Smooth muscle cell (in vitro differentiated cells): Measurements from ENCODE around the gene GNAO1. TPM values are rescaled to one million over a fixed set of nuclear protein-coding genes. Genes with fewer than 3 reads are reported as not detected.

Experiments
- DNase-seq: peaks from one replicate; lab custom pipeline; 2025; ENCODE audit not compliant: unreplicated experiment; lab: John Stamatoyannopoulos, UW
- H2AFZ ChIP-seq: fragments of 200-600 bp; sonication (generic); 2 replicates; pipeline ENCODE4 v1.6.0; 2016; ENCODE audit warnings: antibody characterized with exemption, low read depth, mild to moderate bottlenecking
- H3F3A ChIP-seq: fragments of 200-600 bp; sonication (generic); 2 replicates; pipeline ENCODE4 v1.6.0; 2017; ENCODE audit warnings: antibody characterized with exemption, low read depth
- H3K27ac ChIP-seq: fragments of 200-600 bp; sonication (generic); 2 replicates; pipeline ENCODE4 v1.5.1; 2016; ENCODE audit warnings: low read depth, mild to moderate bottlenecking
- H3K27me3 ChIP-seq: fragments of 200-600 bp; sonication (generic); 2 replicates; pipeline ENCODE4 v1.6.1; 2016; ENCODE audit warnings: low read depth, mild to moderate bottlenecking
- H3K36me3 ChIP-seq: fragments of 200-600 bp; sonication (generic); 2 replicates; pipeline ENCODE4 v1.5.1; 2016; ENCODE audit warnings: low read depth
- H3K4me1 ChIP-seq: fragments of 200-600 bp; sonication (generic); 2 replicates; pipeline ENCODE4 v1.5.1; 2016; ENCODE audit warnings: low read depth
- H3K4me2 ChIP-seq: fragments of 200-600 bp; sonication (generic); 2 replicates; pipeline ENCODE4 v1.6.0; 2016; ENCODE audit warnings: mild to moderate bottlenecking
- H3K4me3 ChIP-seq: fragments of 200-600 bp; sonication (generic); 2 replicates; pipeline ENCODE4 v1.5.1; 2016; ENCODE audit warnings: mild to moderate bottlenecking
- H3K79me2 ChIP-seq: fragments of 200-600 bp; sonication (generic); 2 replicates; pipeline ENCODE4 v1.6.0; 2016; ENCODE audit warnings: low read depth, mild to moderate bottlenecking
- H3K9ac ChIP-seq: fragments of 200-600 bp; sonication (generic); 2 replicates; pipeline ENCODE4 v1.6.0; 2016; ENCODE audit warnings: low read depth
- H3K9me3 ChIP-seq: fragments of 200-600 bp; sonication (generic); replicated peaks from 2 replicates; pipeline ENCODE4 v1.5.1; 2016; ENCODE audit warnings: low read depth
- H4K20me1 ChIP-seq: fragments of 200-600 bp; sonication (generic); 2 replicates; pipeline ENCODE4 v1.6.0; 2016; ENCODE audit warnings: low read depth
- WGBS: methylation state at CpG from one replicate; pipeline ENCODE4 v1.1.7; 2016; ENCODE audit warnings: low lambda C conversion rate; 5-methylcytosine and 5-hydroxymethylcytosine counted together
- polyA plus RNA-seq: library from polyadenylated mRNA; unstranded; fragments of >200 nt; fragmentation: Nextera tagmentation; extraction: Ambion mirVana; gene quantifications from 2 replicates; pipeline ENCODE4 v1.2.1, GENCODE V29; 2016
- total RNA-seq: library from RNA; depleted of rRNA; stranded (reverse); fragments of >200 nt; gene quantifications from 2 replicates; pipeline ENCODE4 v1.2.3, GENCODE V29; 2014
- TF ChIP-seq, protein P1 (sequence below): fragments of 200-600 bp; sonication (generic); IDR thresholded peaks from 2 replicates; pipeline ENCODE4 v1.5.1; 2017; ENCODE audit warnings: borderline replicate concordance, mild to moderate bottlenecking, antibody characterized with exemption; ENCODE audit not compliant: insufficient read depth, poor library complexity, severe bottlenecking

GNAO1 gene
- total and polyA plus RNA-seq, 2 experiments from 2014 or later, result 1.7 to 3.7 TPM

DNA sequence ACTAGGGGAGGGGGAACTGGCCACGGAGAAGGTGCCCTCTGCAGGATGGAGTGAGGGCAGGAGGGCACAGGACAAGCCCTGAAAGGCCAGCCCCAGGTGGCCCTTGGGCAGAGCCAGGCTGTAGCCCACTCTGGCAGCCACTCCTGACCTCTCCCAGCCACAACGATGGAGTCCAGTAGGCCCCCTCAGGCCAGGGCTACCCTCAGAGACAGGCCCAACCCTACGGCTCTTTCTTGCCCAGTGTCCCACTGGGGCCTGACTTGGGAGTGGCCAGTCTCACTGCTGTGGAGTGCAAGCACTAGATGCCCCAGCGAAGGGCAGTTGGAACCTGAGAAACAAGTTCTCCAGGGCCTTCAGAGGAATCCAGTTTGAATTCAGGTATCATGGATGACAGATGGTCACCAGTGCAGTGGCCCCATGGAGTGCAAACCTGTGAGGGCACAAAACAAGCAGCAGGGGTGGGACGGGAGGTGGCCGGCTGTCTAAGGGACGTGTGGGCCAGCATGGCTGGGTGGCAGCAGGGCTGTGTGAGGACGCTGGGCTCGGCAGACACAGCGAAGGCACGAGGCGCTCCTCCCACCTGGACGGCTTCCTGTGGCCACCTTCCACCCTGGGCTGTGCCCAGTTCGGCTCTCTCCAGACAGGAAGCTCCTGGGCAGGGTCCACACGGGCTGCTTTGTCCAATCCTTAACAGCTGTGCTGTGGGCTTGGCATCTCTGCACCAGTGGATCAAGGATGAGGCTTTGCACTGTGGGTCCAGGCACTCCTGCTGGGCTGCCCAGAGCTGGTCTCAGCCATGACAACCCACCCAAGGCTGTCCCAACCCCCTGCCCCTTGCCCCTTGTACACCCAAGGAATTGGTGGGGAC lies 162.0 kb downstream of the GNAO1 start:
- H2AFZ ChIP-seq, result no peak overlapping the region
- peaks cover 22% of the 10 kb centered on the region for H3K4me1 ChIP-seq
- DNase-seq, result no peak
- H4K20me1 ChIP-seq, result no peaks in the 10 kb centered on the region
- no peaks in the 10 kb centered on the region for H3K9me3 ChIP-seq
- H3F3A ChIP-seq, result peaks cover 6% of the 10 kb centered on the region
- no peaks in the 10 kb centered on the region for H3K36me3 ChIP-seq
- WGBS, result 89% methylated on average over 15 of the region's 15 CpGs
- H3K4me3 ChIP-seq, result no peak overlapping the region
- H3K79me2 ChIP-seq, result no peaks in the 10 kb centered on the region
- TF ChIP-seq, protein P1, sequence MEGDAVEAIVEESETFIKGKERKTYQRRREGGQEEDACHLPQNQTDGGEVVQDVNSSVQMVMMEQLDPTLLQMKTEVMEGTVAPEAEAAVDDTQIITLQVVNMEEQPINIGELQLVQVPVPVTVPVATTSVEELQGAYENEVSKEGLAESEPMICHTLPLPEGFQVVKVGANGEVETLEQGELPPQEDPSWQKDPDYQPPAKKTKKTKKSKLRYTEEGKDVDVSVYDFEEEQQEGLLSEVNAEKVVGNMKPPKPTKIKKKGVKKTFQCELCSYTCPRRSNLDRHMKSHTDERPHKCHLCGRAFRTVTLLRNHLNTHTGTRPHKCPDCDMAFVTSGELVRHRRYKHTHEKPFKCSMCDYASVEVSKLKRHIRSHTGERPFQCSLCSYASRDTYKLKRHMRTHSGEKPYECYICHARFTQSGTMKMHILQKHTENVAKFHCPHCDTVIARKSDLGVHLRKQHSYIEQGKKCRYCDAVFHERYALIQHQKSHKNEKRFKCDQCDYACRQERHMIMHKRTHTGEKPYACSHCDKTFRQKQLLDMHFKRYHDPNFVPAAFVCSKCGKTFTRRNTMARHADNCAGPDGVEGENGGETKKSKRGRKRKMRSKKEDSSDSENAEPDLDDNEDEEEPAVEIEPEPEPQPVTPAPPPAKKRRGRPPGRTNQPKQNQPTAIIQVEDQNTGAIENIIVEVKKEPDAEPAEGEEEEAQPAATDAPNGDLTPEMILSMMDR, result no peak
- H3K4me2 ChIP-seq, result no peak overlapping the region
- H3K27me3 ChIP-seq, result no peaks in the 10 kb centered on the region
- no peak overlapping the region for H3K27ac ChIP-seq
- no peak overlapping the region for H3K9ac ChIP-seq

DNA sequence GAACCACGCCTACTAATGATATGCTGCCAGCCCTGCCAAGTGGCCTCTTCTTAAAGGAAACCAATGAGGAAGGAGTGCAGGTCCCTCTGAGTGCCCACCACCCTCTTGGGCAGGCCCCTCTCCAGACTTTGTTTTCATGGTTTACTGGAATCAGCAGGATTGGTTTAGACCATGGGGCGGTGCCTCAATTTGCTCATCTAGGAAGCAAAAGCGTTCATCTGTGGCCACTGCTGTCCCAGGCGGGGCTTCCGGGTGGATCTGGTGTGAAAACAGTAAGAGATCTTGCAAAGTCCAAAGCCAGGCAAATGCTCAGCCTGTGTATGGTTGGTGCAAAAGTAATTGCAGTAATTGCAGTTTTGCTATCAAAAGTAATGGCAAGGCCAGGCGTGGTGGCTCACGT lies 162.7 kb downstream of the GNAO1 start:
- Histone ChIP-seq H3K4me3 (no peak overlapping the region), H3K4me1 (peaks cover 27% of the 10 kb centered on the region), H3K36me3 (no peaks in the 10 kb centered on the region), H3K79me2 (no peaks in the 10 kb centered on the region), H2AFZ (no peak overlapping the region), H3K4me2 (no peak overlapping the region), H3K27ac (no peak overlapping the region), H3K9me3 (no peaks in the 10 kb centered on the region), H3K27me3 (no peaks in the 10 kb centered on the region), H4K20me1 (no peaks in the 10 kb centered on the region), H3F3A (peaks cover 6% of the 10 kb centered on the region), H3K9ac (no peak overlapping the region)
- TF ChIP-seq, protein P1, result no peak
- DNase-seq, result no peak
- 93% methylated on average over 7 of the region's 7 CpGs for WGBS

DNA sequence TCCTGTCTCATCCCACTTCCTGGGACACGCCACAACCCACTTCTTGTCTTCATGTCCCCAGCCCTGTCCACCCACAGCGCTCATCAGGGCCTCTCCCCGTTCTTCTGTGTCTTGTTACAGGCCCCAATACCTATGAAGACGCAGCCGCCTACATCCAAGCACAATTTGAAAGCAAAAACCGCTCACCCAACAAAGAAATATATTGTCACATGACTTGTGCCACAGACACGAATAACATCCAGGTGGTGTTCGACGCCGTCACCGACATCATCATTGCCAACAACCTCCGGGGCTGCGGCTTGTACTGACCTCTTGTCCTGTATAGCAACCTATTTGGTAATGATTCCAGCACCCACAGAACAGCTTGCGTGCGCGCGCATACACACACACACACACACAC lies 163.5 kb downstream of the GNAO1 start:
- H3K27me3 ChIP-seq, result no peaks in the 10 kb centered on the region
- no peak for DNase-seq
- H3K36me3 ChIP-seq, result no peaks in the 10 kb centered on the region
- TF ChIP-seq, protein P1, result no peak
- peaks cover 27% of the 10 kb centered on the region for H3K4me1 ChIP-seq
- peaks cover 6% of the 10 kb centered on the region for H3F3A ChIP-seq
- H3K9ac ChIP-seq, result no peak overlapping the region
- WGBS, result 97% methylated on average over 17 of the region's 17 CpGs
- no peak overlapping the region for H3K4me3 ChIP-seq
- no peak overlapping the region for H3K4me2 ChIP-seq
- H3K9me3 ChIP-seq, result no peaks in the 10 kb centered on the region
- H4K20me1 ChIP-seq, result no peaks in the 10 kb centered on the region
- H3K27ac ChIP-seq, result no peak overlapping the region
- H2AFZ ChIP-seq, result no peak overlapping the region
- no peaks in the 10 kb centered on the region for H3K79me2 ChIP-seq

DNA sequence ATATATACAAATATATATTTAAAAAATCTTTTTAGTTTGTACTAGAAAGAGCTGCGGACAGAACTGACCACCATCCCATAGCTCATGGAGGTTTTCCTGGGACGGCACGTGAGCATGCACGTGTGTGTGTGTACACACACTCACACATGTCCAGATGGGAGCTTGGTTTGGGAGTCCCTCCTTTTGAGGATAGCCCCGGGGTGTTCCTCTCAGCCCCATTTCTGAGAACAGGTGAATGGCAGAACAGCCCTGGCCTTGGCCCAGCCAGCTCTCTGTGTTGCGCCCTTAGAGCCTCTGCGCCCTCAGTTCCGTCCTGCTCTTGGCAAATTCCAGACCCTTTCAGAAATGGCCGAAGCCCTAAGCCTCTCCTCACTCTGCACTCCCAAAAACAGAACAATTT lies 163.9 kb downstream of the GNAO1 start:
- Histone ChIP-seq H3K4me3 (no peak overlapping the region), H4K20me1 (no peaks in the 10 kb centered on the region), H3K4me1 (peaks cover 27% of the 10 kb centered on the region), H3K27ac (no peak overlapping the region), H3K9me3 (no peaks in the 10 kb centered on the region), H3K9ac (no peak overlapping the region), H3K4me2 (no peak overlapping the region), H3F3A (peaks cover 6% of the 10 kb centered on the region), H3K27me3 (no peaks in the 10 kb centered on the region), H3K79me2 (no peaks in the 10 kb centered on the region), H3K36me3 (no peaks in the 10 kb centered on the region), H2AFZ (no peak overlapping the region)
- TF ChIP-seq, protein P1, result no peak
- DNase-seq, result no peak
- 94% methylated on average over 9 of the region's 9 CpGs for WGBS
